NOMO-1 treated with DMSO at 0.1 percent for 48 hours (cell line): ENCODE data around the gene USP22.

Experiments used
- DNase-seq: peaks from one replicate; lab custom pipeline; 2025; ENCODE audit not compliant: unreplicated experiment; lab: John Stamatoyannopoulos, UW

Gene USP22

DNA sequence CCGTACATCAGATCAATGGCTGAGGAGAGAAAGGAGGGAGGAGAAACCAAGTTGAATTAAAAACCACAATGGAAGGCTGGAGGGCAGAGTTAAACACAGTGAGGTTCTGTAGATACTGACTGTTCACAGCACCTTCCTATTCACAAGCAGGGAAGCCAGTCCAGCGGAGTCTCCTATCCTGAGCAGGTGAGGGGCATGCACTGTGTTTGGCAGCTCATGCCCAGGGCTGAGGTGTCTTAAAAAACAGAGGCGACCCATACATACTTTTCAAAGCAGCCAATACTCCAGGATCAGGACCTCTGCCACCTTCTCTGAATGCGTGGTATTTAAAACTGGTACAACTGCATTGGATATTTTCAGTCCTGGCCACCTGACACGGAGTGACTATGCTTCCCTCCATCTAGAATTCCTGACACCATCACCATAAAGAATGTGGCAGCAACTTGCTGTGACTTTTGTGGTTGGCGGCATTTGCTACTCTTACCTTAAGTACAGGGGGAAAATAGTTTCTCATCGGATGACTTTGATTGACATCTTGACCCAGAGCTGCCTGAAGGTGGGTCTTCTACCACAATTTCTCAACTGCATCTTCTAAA is 21.5 kb downstream of the USP22 start:
- no peak for DNase-seq

DNA sequence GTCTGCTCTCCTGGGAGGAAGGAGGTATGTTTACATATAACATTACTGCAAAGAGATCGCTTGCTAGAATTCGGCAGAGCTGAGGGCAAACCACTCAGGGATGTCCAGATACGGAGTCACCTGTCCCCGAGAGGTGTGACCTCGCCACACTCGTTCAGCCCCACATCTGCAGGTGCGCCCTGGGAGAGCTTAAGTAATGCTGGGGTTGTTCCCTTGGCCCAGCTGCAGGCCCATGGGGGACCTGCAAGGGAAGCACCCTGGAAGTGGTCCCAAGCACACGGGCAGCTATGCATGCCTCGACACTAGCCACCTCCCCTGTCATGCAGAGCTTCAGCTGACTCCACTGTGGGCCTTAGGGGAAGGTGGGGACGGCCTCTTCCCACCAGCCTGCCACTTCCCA is 22.2 kb downstream of the USP22 start:
- DNase-seq: no peak

DNA sequence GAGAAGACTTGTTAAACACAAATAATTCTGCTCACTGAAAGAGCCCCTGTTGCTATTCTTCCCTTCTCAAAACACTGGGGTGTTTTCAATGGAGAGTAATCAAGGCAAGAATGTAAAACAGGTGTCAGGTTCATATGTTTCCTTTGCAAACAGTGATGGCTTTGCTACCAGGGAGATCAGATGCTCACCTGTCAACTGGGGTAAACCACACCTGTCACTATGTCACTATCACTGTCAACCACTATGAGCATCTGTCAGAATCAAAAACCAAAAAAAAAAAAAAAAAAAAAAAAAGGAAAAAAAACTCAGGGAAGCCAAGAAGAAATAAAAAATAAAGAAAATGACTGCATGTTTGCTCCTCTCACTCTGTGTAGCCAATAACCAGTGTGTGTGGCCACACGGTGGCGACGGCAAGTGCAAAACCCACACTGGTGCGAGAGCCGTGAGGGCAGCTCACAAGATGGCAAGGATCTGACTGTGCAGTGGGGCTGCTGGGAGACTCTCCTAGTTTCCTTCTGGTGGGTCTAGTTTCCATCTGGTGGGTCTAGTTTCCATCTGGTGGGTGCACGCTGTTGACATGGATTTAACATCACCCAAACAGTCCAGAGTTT is 22.7 kb downstream of the USP22 start:
- peak; percentile 23 for DNase-seq

DNA sequence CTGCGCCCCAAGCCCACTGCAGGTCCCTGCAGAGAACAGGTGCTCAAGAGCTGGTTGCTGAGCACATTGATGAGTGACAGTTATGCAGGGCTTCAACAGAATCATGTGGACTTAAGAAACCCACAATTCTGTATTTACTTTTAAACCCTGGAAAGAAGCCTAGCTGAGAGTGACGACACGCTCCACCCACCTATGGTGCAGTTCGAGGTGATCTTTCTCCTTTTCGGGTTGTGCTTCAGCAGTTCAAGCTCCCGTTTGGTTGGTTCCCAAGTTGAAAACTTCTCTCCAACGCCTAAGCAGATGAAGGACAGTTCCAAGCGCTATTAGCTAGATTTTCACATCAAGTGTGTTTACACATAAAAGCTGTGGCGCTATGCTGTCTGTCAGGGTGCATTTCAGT is 23.9 kb downstream of the USP22 start:
- no peak for DNase-seq

DNA sequence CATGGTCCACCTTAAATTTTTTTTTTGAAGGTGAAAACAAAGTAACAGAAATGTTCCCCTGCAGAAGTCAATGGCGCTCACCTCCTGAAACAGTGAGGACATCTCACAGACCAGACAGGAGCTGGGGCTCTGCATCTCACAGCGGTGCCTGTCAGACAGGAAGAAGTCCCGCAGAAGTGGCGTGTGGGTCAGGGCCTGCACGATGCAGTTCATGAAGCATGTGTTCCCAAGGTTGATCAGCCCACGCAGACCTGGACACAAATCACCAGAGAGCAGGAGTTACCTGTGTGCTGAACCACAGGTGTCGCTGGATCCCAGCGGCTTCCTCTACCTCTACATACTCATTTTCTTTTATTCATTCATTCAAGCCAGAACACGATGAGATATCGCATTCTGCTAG is 24.9 kb downstream of the USP22 start:
- DNase-seq: no peak

DNA sequence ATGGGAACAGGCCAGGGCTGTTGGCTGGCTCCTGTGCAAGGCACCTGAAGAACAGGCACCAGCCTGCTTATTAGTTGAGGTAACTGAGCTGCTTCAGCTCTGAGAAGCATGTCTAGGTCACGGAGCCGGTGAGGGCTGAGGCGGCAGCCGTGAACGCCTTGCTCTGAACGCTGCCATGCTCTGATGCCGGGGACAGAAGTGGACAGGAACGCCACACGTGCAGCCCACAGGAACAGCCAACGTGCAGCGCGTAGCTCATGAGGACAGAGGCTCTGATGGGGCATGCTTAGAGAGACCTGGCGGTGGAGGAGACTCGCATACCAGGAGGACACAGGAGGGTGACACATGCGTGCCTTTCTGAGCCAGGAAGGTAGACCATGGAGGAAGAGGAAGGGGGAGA is 25.6 kb downstream of the USP22 start:
- DNase-seq: no peak

DNA sequence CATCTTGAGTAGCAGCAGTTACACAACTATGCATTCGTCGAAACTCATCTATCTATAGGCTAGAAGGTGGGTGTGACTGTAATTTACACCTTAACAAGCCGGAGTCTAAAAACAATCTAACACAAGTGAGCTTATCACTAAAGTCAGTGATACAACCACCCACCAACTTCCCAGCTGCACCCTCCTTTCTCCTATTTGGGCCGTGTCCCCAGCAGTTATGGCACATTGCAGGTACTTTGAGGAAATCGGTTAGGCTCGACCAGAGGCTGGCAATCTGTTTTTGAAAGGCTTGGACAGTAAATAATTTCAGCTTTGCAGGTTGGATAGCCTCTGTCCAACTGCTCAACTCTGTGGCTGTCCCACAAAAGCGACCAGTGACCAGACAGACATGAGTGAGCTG is 26.0 kb downstream of the USP22 start:
- no peak for DNase-seq

DNA sequence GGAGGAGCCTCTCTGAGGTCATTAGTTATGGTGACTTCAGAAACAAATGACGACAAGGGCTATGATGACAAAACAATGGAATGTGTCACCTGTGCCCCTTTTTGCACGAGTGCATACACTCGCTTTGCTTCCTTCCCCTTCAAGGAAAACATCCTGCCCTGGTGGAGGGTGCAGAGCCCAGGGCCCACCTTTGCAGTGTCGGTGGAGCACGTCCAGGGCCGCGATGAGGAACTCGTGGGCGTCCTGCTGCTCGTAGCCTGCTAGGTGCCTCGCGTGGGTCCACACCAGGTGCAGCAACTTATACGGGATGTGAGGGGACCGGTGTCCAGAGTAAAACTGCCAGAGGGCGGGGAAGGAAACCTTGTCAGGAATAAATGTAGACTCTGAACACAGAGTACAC is 27.2 kb downstream of the USP22 start:
- DNase-seq: no peak

DNA sequence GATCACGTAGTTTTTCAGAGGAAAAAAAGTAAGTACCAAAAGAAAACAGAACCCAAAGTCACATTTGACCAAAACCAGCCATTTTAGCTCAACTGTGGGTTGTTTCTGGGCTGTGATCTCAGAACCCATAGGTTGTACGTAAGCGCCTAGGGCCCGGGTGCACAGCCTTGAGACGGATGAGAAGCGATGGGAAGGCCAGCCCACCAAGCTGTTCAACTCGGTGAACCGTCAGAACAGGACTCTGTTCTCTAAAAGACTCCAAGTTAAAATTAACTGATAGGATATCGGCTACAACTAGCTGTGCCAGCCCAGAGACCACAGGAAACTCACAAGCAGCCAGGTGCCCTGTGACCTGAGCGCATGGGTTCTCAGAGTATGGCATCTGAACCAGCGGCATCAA is 28.3 kb downstream of the USP22 start:
- no peak for DNase-seq

DNA sequence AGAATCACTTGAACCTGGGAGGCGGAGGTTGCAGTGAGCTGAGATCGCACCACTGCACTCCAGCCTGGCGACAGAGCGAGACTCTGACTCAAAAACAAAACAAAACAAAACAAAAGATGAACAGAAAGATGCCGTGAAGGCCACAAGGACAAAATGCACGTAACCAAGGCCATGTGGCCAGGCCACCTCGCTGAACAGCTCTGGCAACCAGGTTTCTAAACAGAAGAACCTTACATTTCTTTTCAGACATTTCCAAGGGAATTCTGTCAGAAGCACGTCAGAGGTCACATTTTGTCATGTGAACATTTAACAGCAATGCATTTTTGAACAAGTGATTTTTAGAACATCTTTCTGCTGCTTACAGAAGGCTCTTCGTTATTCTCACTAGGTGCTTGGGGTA is 28.8 kb downstream of the USP22 start:
- no peak for DNase-seq

DNA sequence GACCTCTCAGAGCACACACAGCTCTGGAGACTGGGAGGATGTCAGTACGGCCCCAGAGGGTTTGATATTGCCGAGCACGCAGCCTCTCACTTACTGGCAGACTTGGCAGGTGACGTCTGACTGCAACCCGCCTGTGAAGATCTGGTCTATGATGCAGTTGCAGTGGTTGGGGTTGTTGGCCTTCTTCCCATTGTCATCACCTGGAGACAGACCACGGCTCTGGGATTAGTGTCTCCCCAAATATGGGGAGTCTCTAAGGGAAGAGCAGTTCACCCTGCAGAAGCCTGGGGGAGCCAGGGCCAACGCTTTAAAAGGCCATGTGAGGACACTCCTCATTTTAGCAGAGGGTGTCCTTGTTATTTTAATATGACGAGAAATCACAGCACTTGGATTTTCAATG is 30.1 kb downstream of the USP22 start:
- no peak for DNase-seq

DNA sequence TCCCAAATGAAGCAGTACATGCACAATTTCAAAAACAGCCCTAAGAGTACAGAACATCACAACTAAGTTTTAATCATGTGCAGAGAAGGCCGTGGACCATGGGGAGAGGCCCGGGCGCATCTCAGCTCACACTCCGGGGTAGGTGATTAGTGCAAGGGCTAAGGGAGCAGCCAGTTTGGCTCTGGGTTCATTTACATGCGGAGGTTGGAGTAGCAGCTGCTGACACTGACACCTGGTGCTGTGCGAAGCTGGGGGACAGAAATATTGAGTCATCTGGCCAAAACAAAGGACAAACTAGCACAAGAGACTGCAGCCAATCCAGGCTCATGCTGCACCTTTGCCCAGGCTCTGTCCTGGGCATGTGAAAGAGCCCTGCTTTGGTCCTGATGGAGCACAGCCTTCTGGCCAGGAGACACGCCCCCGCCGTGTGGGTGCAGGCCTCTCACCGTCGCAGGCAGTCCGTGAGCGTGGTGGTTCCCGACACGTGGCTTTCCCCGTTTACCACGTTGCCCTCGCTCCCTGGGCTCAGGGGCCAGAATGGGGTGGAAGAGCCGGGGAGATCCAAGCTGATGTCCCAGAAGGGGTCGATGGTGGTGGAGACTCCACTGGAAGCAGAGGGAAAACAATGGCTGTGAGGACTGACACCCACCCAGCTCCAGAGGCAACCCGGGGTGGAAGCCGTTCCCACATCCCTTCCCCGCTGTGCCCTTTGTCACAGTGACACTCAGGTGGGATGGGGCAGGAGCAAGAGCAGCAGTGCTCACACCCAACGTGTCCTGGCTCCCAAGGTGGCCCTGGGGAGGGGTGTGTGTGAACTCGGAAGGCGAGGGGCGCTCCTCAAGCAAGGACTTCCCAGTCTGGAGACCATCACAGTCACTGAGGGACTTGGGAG is 31.9 kb downstream of the USP22 start:
- no peak for DNase-seq

DNA sequence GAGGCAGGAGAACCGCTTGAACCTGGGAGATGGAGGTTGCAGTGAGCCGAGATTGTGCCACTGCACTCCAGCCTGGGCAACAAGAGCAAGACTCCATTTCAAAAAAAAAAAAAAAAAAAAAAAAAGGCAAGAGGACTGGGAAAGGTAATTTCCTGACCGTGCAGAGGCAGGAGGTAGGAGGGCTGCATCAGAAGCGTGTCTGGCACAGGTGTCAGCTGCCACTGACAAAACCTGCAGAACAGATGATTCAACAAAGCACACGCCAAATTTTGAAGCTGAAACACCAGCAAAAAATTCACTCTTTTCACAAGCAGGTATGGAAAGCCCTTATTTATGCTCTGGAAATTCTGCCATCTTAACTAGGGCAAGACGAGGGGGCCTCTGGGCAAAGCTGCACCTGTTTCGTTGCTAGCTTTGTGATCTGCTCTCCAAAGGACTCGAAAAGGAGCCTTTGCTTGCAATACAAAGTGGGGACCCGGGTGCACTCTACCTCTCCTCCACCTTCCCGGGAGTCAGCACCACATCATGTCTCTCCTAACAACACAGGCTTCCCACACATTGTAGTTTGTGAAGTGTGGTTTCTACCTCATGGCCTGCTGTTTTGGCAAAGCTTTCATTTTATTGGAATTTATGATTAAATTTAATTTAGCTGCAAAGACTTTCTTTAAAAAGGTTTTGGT is 33.7 kb downstream of the USP22 start:
- DNase-seq: no peak

DNA sequence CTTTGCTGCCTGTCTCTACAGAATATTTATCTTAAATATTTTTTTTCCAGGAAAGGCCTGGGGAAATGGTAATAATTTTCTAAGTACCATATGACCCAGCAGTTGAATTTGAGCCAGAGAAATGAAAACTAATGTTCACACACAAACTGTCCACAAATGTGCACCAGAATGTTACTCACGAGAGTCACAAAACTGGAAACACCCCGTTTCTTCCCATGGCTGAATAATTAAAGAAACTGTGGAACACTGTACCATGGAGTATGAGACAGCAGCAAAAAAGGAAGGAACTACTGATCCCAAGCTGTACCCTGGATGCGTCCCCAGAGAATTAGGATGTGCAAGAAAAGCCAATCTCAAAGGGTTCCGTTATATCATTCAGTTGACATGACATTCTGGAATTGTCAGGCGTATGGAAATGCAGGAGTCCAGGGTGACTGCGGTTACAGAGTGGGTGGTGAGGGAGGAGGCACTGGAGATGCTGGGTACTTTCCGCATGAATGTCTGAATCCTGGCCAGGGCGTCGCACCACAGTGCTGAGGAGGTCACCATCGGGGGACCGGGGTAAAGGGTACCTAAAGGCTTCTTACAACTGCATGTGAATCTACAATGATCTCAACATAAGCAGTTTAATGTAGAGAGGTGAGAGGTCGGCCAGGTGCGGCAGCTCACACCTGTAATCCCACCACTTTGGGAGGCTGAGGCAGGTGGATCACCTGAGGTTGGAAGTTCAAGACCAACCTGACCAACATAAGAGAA is 34.5 kb downstream of the USP22 start:
- no peak for DNase-seq

DNA sequence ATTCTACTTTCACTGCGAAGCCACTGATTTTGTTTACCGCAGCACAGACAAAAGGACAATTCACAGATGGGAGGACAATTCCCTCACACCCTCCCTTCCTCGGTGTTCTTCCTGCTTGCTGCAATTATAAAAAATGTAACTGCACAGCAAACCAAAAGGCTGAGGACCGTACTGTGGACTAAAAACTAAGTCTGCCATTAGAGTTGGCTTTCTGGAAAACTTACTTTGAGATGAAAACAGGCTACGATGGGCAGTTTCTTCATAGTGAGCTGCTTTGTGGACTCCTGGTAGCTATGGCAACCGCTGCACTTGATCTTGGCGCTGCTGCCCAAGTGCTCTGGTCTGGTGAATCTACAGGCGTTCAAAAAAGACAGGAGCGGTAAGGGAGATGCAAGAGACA is 35.2 kb downstream of the USP22 start:
- DNase-seq: no peak

DNA sequence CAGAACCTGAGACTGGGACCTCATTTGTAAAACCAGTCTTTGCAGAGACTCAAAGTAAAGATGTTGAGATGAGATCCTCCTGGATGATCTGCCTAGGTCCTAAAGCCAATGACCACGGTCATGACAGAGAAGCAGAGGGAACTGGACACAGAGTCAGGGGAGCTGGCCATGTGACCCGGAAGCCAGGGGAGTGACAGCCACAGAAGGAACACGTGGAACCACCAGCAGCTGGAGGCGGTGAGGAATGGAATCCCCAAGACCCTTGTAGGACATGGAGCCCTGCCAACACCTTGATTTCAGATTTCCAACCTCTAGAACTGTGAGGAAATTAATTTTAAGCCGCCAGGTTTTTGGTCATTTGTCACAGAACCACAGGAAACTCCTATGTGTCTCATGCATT is 37.0 kb downstream of the USP22 start:
- DNase-seq: no peak

DNA sequence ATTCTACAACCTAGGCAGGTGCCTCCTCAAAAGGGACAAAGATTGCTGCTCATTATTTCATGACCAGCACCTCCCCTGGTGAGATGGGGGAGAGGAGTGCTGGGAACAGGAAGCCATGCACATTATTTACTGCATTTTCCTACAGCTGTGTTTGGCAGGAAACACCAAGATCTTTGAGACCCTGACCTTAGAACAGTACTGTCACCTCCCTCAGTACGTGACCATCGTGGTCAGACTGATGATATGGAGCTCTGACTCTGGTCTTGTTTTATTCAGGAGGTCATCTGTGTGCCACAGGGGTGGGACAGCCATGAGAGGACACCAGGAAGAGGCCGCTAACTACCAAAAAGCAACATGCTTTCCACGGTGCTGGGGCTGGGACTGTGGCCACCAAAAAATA is 37.4 kb downstream of the USP22 start:
- no peak for DNase-seq

DNA sequence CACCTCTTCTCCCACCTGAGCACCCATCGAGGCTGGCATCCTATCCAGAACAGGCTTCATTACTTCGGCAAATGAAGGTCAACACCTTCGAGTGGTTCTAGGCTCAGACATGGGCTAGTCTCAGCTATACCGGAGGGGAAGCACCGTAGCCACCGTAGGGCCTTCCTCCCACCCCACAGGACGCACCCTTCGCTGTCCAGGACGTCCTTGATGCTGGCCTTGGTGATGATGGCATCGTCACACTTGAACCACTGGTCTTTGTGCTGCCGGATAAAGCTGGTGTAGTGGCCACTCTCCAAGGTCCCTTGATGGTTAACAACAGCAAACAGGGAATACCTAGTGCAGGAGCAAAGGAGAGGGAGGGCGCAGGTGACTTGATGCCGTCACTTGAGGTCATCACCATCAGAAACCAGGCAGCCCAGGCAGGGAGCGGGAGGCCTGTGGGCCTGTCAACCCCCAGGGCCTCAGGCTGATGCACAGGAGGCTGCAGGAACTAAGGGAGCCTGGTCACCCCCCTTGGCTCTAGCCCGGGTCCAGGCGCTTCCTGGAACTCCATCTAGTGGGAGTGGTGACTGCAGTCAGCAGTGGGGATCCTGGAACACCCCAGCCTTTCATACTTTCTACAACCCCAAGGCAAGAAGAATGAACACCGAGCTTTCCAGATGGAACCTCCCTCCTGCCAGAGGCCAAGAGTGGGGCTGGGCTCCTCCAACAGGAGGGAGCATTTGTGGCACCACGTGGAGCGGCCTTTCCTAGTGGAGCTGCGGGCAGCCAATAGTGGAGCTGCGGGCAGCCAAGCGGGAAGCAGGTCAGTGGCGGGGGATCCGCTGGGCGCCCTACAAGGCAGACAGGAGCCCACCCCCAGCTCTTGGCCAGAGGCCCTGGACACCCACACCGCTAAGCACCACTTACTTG is 38.5 kb downstream of the USP22 start:
- DNase-seq: no peak

DNA sequence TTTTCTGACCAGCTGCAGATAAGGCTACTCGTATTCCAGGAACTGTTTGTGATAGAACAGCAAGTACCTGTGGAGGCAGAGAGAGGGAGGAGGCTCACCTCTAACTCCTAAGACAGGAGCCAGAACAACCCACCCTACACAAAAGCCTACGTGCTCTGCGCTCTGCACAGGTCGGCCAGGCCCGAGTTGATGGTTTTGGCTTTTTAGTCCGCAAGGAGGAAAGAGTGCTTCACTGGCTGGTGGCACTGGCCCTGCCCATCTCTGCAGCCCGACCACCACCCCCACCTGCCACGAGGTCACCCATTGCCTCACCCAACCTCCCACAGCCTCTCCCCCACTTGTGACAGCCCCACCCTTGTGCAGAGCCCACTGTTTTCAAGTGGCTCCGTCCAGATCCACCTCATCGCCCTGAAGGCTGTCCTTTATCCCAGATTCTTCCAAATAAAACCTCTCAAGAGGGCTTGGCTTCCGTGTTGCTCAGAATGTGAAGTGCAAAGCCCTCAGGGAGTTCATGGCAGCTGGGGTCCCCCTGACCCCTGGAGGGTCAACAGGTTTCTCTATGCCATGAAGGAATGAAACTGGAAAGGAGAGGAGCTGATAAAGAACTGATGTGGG is 39.7 kb downstream of the USP22 start:
- DNase-seq: no peak
